Upper lobe of right lung (tissue), 1 donor: ENCODE results near the gene CPZ. TPM values are rescaled to one million over a fixed set of nuclear protein-coding genes. Genes with fewer than 3 reads are reported as not detected.

ENCODE experiments used
- ATAC-seq: fragments of 200-7000 bp; cut with Tn5 transposase; one replicate; pipeline ENCODE4 v1.9.1; 2020; ENCODE audit warnings: mild to moderate bottlenecking, moderate library complexity
- DNase-seq: peaks from one replicate; pipeline ENCODE4 v3.0.0-alpha.2; 2020
- H3K27ac ChIP-seq: fragments of 200-600 bp; one replicate; pipeline ENCODE4 v1.8.0; 2022
- H3K27me3 ChIP-seq: fragments of 200-600 bp; one replicate; pipeline ENCODE4 v1.8.0; 2022; ENCODE audit warnings: mild to moderate bottlenecking
- H3K36me3 ChIP-seq: fragments of 200-600 bp; one replicate; pipeline ENCODE4 v1.8.0; 2022
- H3K4me1 ChIP-seq: fragments of 200-600 bp; one replicate; pipeline ENCODE4 v1.8.0; 2022
- H3K4me3 ChIP-seq: fragments of 200-600 bp; one replicate; pipeline ENCODE4 v1.8.0; 2022; ENCODE audit warnings: mild to moderate bottlenecking
- H3K9me3 ChIP-seq: fragments of 200-600 bp; one replicate; pipeline ENCODE4 v1.8.0; 2022
- CTCF ChIP-seq: fragments of 200-600 bp; IDR thresholded peaks from one replicate; pipeline ENCODE4 v1.8.0; 2022; ENCODE audit warnings: antibody characterized with exemption
- intact Hi-C: fragments of 100-400 bp; cut with DNase I; formaldehyde crosslinking; loops from one replicate; pipeline ENCODE4 v1.11.0; 2022
- total RNA-seq: library from RNA; stranded (reverse); fragmentation: NEBNext Ultra II Directional; extraction: Animal tissue kit (Norgen Biotek cat#: 25700); gene quantifications from one replicate; pipeline ENCODE4 v1.2.1, GENCODE V29; 2021
- donor health status: DM: no; HTN: yes; CAD: no; lungs with severe emphysema.

CPZ gene
- total RNA-seq, 1 donor from 2014 or later, result 6.7 TPM

- Histone ChIP-seq H3K27me3 (peaks cover 8% of the 10 kb centered on the region), H3K9me3 (no peaks in the 10 kb centered on the region), H3K4me1 (no peaks in the 10 kb centered on the region), H3K36me3 (no peaks in the 10 kb centered on the region), H3K4me3 (no peak overlapping the region), H3K27ac (no peak overlapping the region)
- DNase-seq (no peak), ATAC-seq (no peak)
- intact Hi-C loops, result no loop called here
- TF ChIP-seq CTCF, result no peak
Observed at GRCh38 chr4:8568068-8568668, 24.4 kb upstream of the CPZ start.

GRCh38 chr4:8570201-8570600 lies 22.4 kb upstream of the CPZ start:
- TF ChIP-seq CTCF, result no peak

GRCh38 chr4:8571702-8572685 lies 20.6 kb upstream of the CPZ start:
- Histone ChIP-seq H3K9me3 (no peaks in the 10 kb centered on the region), H3K36me3 (no peaks in the 10 kb centered on the region), H3K27me3 (peaks cover under 1% of the 10 kb centered on the region), H3K27ac (no peak overlapping the region), H3K4me3 (no peak overlapping the region), H3K4me1 (no peaks in the 10 kb centered on the region)
- intact Hi-C loops, result no loop called here
- no peak for ATAC-seq
- DNase-seq, result peak; percentile 33
- no peak for TF ChIP-seq CTCF

More at GRCh38 chr4:8570201-8570600, 22.4 kb upstream of the CPZ start:
- Histone ChIP-seq H3K27ac (no peak overlapping the region), H3K4me3 (no peak overlapping the region), H3K4me1 (no peaks in the 10 kb centered on the region), H3K27me3 (peaks cover 8% of the 10 kb centered on the region), H3K36me3 (no peaks in the 10 kb centered on the region), H3K9me3 (no peaks in the 10 kb centered on the region)
- DNase-seq, result no peak
- ATAC-seq, result no peak
- intact Hi-C loops, result no loop called here

GRCh38 chr4:8573266-8573665 lies 19.3 kb upstream of the CPZ start:
- Histone ChIP-seq H3K9me3 (no peaks in the 10 kb centered on the region), H3K27me3 (peaks cover 14% of the 10 kb centered on the region), H3K27ac (no peak overlapping the region), H3K4me3 (no peak overlapping the region), H3K36me3 (no peaks in the 10 kb centered on the region), H3K4me1 (no peaks in the 10 kb centered on the region)
- no peak for TF ChIP-seq CTCF
- ATAC-seq (no peak), DNase-seq (peak; percentile 28)
- intact Hi-C loops, result no loop called here

- Histone ChIP-seq H3K4me3 (no peak overlapping the region), H3K4me1 (no peaks in the 10 kb centered on the region), H3K27ac (no peak overlapping the region), H3K27me3 (peaks cover 24% of the 10 kb centered on the region), H3K36me3 (no peaks in the 10 kb centered on the region), H3K9me3 (no peaks in the 10 kb centered on the region)
- DNase-seq (peak; percentile 37), ATAC-seq (no peak)
- no peak for TF ChIP-seq CTCF
- intact Hi-C loops, result no loop called here
Observed at GRCh38 chr4:8574796-8575370, 17.7 kb upstream of the CPZ start.
